ENCODE results near the gene RGS7.

DNA sequence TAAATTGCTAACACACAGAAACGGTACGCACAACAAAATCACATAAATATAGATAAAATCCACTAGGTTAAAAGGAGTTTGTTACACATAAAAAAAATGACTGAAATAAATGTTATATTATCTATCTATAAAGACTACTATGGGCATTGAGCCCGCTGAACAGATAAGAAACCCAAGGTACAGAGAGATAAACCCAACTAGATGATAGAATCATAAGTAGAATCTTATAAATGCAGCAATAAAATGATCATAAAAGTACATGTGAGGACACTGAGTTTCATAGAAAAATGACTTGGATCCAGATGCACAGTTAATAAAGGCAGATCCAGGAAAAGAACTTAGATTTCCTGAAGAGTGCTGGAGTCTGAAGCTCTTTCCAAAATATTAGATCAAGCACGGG is 128.7 kb downstream of the RGS7 start:
- TF ChIP-seq, protein P1, sequence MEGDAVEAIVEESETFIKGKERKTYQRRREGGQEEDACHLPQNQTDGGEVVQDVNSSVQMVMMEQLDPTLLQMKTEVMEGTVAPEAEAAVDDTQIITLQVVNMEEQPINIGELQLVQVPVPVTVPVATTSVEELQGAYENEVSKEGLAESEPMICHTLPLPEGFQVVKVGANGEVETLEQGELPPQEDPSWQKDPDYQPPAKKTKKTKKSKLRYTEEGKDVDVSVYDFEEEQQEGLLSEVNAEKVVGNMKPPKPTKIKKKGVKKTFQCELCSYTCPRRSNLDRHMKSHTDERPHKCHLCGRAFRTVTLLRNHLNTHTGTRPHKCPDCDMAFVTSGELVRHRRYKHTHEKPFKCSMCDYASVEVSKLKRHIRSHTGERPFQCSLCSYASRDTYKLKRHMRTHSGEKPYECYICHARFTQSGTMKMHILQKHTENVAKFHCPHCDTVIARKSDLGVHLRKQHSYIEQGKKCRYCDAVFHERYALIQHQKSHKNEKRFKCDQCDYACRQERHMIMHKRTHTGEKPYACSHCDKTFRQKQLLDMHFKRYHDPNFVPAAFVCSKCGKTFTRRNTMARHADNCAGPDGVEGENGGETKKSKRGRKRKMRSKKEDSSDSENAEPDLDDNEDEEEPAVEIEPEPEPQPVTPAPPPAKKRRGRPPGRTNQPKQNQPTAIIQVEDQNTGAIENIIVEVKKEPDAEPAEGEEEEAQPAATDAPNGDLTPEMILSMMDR (IDR thresholded peaks at IDR 0.05 in 2 of 3, conservative IDR thresholded peaks at IDR 0.05 in 1 of 3; ENCODE audit: control insufficient read depth in 2 of 3, extremely low read depth in 1 of 3, insufficient read depth in 1 of 3, low read depth in 3 of 3, low read length in 3 of 3) = no peak
- TF ChIP-seq STAT1 (conservative IDR thresholded peaks at IDR 0.05) = no peak
- TF ChIP-seq, protein P2, sequence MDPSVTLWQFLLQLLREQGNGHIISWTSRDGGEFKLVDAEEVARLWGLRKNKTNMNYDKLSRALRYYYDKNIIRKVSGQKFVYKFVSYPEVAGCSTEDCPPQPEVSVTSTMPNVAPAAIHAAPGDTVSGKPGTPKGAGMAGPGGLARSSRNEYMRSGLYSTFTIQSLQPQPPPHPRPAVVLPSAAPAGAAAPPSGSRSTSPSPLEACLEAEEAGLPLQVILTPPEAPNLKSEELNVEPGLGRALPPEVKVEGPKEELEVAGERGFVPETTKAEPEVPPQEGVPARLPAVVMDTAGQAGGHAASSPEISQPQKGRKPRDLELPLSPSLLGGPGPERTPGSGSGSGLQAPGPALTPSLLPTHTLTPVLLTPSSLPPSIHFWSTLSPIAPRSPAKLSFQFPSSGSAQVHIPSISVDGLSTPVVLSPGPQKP (IDR thresholded peaks at IDR 0.05; ENCODE audit: low read depth, low read length) = no peak
- no peak for TF ChIP-seq POLR2A (IDR thresholded peaks at IDR 0.05; ENCODE audit: low read depth, low read length)
- TF ChIP-seq, protein P3, sequence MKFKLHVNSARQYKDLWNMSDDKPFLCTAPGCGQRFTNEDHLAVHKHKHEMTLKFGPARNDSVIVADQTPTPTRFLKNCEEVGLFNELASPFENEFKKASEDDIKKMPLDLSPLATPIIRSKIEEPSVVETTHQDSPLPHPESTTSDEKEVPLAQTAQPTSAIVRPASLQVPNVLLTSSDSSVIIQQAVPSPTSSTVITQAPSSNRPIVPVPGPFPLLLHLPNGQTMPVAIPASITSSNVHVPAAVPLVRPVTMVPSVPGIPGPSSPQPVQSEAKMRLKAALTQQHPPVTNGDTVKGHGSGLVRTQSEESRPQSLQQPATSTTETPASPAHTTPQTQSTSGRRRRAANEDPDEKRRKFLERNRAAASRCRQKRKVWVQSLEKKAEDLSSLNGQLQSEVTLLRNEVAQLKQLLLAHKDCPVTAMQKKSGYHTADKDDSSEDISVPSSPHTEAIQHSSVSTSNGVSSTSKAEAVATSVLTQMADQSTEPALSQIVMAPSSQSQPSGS (IDR thresholded peaks at IDR 0.05; ENCODE audit: low read length) = no peak
- TF ChIP-seq NFYB (IDR thresholded peaks at IDR 0.05; ENCODE audit: insufficient read depth, low read depth, low read length) = no peak
- no peak for TF ChIP-seq PAX5 (IDR thresholded peaks at IDR 0.05; ENCODE audit: borderline replicate concordance, low read depth, low read length)

All from GM12878 (cell line).